CD8-positive, alpha-beta memory T cell (primary cell): ENCODE data around the gene CD22. TPM values are rescaled to one million over a fixed set of nuclear protein-coding genes. Genes with fewer than 3 reads are reported as not detected.
"Not testable (repeated sequence)": the region's sequence is repeated elsewhere in the genome, so short reads cannot be mapped to it uniquely, and the experiment has no call there.

Experiments used
- CTCF ChIA-PET: fragments of 350-600 bp; sonication (Branson Sonifier 250); formaldehyde crosslinking; loops from one replicate; lab custom pipeline; 2021; ENCODE audit warnings: antibody characterized with exemption; lab: Charles Lee
- POLR2A ChIA-PET: fragments of 350-600 bp; sonication (Branson Sonifier 250); formaldehyde crosslinking; loops from one replicate; lab custom pipeline; 2021; ENCODE audit warnings: antibody characterized with exemption; lab: Charles Lee
- DNase-seq, 5 donors: peaks; one replicate each; pipeline versions ENCODE4 v3.0.0 to v3.0.0-alpha.2; 2020 to 2022; ENCODE audit warnings: mixed read lengths in 1 of 5
- H3K27ac ChIP-seq: one replicate; pipeline ENCODE4 v1.7.0; 2013; ENCODE audit warnings: low read depth, mild to moderate bottlenecking, low read length, moderate library complexity
- H3K27me3 ChIP-seq: 2 replicates; pipeline ENCODE4 v1.7.0; 2013; ENCODE audit warnings: low read length, mild to moderate bottlenecking; ENCODE audit not compliant: insufficient read depth, poor library complexity, severe bottlenecking
- H3K36me3 ChIP-seq: 2 replicates; pipeline ENCODE4 v1.7.0; 2013; ENCODE audit warnings: mild to moderate bottlenecking, low read length, moderate library complexity; ENCODE audit not compliant: insufficient read depth
- H3K4me1 ChIP-seq: 2 replicates; pipeline ENCODE4 v1.7.0; 2013; ENCODE audit warnings: mild to moderate bottlenecking, low read length, moderate library complexity; ENCODE audit not compliant: insufficient read depth
- H3K4me3 ChIP-seq: 2 replicates; pipeline ENCODE4 v1.7.0; 2013; ENCODE audit warnings: mild to moderate bottlenecking, low read length
- H3K9me3 ChIP-seq: 2 replicates; pipeline ENCODE4 v1.7.0; 2013; ENCODE audit warnings: mild to moderate bottlenecking, low read length
- H3K27ac Mint-ChIP-seq, 8 donors: one replicate each; pipeline ENCODE4 v1.8.0; 2020 to 2021; ENCODE audit warnings: mixed read lengths in 8 of 8, mild to moderate bottlenecking in 6 of 8, inconsistent platforms in 3 of 8, moderate library complexity in 3 of 8
- H3K27me3 Mint-ChIP-seq, 2 donors: one replicate each; pipeline ENCODE4 v1.8.0; 2020 to 2021; ENCODE audit warnings: mixed read lengths in 2 of 2, mild to moderate bottlenecking in 1 of 2, moderate library complexity in 1 of 2
- H3K36me3 Mint-ChIP-seq, 3 donors: one replicate each; pipeline ENCODE4 v1.8.0; 2020 to 2021; ENCODE audit warnings: mixed read lengths in 3 of 3, inconsistent platforms in 1 of 3, mild to moderate bottlenecking in 1 of 3
- H3K4me1 Mint-ChIP-seq, 3 donors: one replicate each; pipeline ENCODE4 v1.8.0; 2020 to 2021; ENCODE audit warnings: mixed read lengths in 3 of 3, inconsistent platforms in 1 of 3, mild to moderate bottlenecking in 1 of 3
- H3K4me3 Mint-ChIP-seq, 7 donors: one replicate each; pipeline ENCODE4 v1.8.0; 2020 to 2021; ENCODE audit warnings: mixed read lengths in 7 of 7, mild to moderate bottlenecking in 6 of 7, moderate library complexity in 4 of 7, inconsistent platforms in 2 of 7
- H3K9me3 Mint-ChIP-seq, 5 donors: one replicate each; pipeline ENCODE4 v1.8.0; 2020 to 2022; ENCODE audit warnings: mixed read lengths in 5 of 5, mild to moderate bottlenecking in 3 of 5, moderate library complexity in 2 of 5, inconsistent platforms in 1 of 5
- polyA plus RNA-seq: library from polyadenylated mRNA; unstranded; fragments of 300-500 nt; fragmentation: Illumina TruSeq; gene quantifications from one replicate; pipeline ENCODE4 v1.2.3, GENCODE V29; 2021
- total RNA-seq, 2 experiments: library from RNA; stranded (reverse); gene quantifications; one replicate each; pipeline ENCODE4 v1.2.3, GENCODE V29; 2021

Gene CD22
- total and polyA plus RNA-seq, 3 experiments from 2014 or later, result 0.09 TPM; not detected in 2

DNA sequence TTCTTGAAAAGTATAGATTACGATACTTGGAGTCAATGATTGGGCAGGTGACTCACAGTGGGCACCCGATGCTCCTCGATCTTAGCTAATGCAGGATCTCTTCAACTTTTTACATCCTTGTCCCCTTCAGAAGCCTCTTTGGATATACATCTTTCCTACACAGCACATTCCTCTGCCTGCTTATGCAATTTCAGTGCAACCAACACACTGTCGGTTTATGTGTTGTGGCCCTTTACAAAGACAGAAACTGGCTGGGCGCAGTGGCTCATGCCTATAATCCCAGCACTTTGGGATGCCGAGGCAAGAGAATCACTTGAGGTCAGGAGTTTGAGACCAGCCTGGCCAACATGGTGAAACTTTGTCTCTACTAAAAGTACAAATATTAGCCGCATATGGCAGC lies 44.5 kb downstream of the CD22 start:
- no peak for DNase-seq
- Mint-ChIP-seq H3K27me3 (peaks cover 8 to 9% of the 10 kb centered on the region in 2 donors), H3K36me3 (no peaks in the 10 kb centered on the region), H3K27ac (peak overlapping the region in 1 of 8 donors; percentile 27), H3K4me1 (peaks cover 2 to 13% (median 4%) of the 10 kb centered on the region in 3 donors), H3K9me3 (no peaks in the 10 kb centered on the region), H3K4me3 (no peak overlapping the region)
- no peaks in the 10 kb centered on the region for H3K4me1 ChIP-seq
- H3K36me3 ChIP-seq, result no peaks in the 10 kb centered on the region
- ChIA-PET POLR2A (no interaction called here), CTCF (no interaction called here)
- H3K27ac ChIP-seq, result no peak overlapping the region
- no peaks in the 10 kb centered on the region for H3K9me3 ChIP-seq
- no peak overlapping the region for H3K4me3 ChIP-seq
- H3K27me3 ChIP-seq, result no peaks in the 10 kb centered on the region

DNA sequence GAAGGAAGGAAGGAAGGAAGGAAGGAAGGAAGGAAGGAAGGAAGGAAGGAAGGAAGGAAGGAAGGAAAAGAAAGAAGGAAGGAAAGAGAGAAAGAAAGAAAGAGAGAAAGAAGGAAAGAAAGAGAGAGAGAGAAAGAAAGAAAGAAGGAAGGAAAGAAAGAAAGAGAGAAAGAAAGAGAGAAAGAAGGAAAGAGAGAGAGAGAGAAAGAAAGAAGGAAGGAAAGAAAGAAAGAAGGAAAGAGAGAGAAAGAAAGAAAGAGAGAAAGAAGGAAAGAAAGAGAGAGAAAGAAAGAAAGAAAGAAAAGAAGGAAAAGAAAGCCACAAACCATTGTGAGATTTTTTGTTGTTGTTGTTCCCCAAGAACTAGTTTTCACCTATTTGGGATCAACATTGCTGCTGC lies 45.0 kb downstream of the CD22 start:
- H3K27me3 Mint-ChIP-seq, H3K36me3 Mint-ChIP-seq, H3K4me3 Mint-ChIP-seq, H3K27ac ChIP-seq, H3K9me3 Mint-ChIP-seq, H3K27me3 ChIP-seq, DNase-seq, CTCF ChIA-PET, H3K9me3 ChIP-seq, POLR2A ChIA-PET, H3K36me3 ChIP-seq, H3K4me3 ChIP-seq, H3K4me1 ChIP-seq: not testable (repeated sequence)
- Mint-ChIP-seq H3K27ac (peak overlapping the region in 3 of 8 donors; percentile 24 to 40 (median 33)), H3K4me1 (peaks cover 2 to 13% (median 4%) of the 10 kb centered on the region in 3 donors)

DNA sequence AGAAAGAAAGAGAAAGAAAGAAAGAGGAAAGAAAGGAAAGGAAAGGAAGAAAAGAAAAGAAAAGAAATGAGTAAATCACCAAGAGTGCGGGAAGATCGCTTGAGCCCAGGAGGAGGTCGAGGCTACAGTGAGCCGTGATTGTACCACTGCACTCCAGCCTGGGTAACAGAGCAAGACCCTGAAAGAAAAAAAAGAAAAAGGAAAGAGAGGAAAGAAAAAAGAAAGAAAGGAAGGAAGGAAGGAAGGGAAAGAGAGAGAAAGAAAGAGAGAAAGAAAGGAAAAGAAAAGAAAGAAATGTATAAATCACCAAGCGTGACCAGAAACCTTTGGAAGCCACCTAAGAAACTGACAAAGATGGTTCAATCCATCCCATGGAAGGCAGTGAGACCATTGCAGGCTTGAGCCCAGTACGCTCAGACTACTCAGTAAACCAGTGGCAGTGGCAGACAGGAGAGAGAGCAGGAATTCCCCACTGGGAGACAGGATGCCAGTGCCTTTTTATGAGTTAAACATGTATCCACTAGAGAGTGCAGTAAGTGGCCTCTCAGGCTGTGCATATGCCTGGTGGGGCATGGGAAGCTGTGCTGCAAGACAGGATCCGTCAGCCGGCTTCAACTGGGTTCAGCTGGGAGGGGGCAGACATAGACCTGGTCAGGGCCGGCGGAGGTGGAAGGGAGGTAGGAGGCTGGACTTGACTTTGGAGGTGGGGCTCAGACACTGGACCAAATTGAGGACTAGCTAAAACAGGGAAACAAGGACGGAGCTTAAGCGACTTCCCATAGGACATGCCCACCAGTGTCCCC lies 46.7 kb downstream of the CD22 start:
- Histone ChIP-seq H3K9me3 (no peaks in the 10 kb centered on the region), H3K27ac (no peak overlapping the region), H3K27me3 (no peaks in the 10 kb centered on the region), H3K4me1 (no peaks in the 10 kb centered on the region), H3K4me3 (no peak overlapping the region), H3K36me3 (no peaks in the 10 kb centered on the region)
- Mint-ChIP-seq H3K27ac (peak overlapping the region in 1 of 8 donors; percentile 51), H3K4me1 (peaks cover 2 to 13% (median 4%) of the 10 kb centered on the region in 3 donors), H3K36me3 (no peaks in the 10 kb centered on the region), H3K4me3 (no peak overlapping the region), H3K27me3 (peaks cover 3 to 6% of the 10 kb centered on the region in 2 donors), H3K9me3 (no peaks in the 10 kb centered on the region)
- CTCF ChIA-PET, result no interaction called here
- POLR2A ChIA-PET, result no interaction called here
- DNase-seq, result no peak

DNA sequence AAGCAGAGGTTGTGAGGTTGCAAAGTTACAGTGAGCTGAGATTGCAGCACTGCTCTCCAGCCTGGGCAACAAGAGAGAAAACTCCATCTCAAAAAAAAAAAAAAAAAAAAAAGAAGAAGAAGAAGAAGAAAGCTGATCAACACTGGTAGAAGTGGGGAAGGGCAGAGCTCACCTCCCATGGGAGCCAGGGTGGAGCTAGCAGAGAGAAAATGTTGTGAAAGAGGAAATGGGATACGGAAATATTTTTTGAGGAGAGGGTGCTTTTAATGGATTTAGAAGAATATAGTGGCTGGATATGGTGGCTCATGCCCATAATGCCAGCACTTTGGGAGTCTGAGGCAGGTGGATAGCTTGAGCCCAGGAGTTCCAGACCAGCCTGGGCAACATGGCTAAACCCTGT lies 48.7 kb downstream of the CD22 start:
- DNase-seq, result no peak
- H3K27ac ChIP-seq, result no peak overlapping the region
- no peak overlapping the region for H3K4me3 ChIP-seq
- H3K36me3 ChIP-seq, result no peaks in the 10 kb centered on the region
- Mint-ChIP-seq H3K36me3 (no peaks in the 10 kb centered on the region), H3K4me3 (no peak overlapping the region), H3K27ac (no peak overlapping the region), H3K9me3 (no peaks in the 10 kb centered on the region), H3K4me1 (peaks cover 2 to 13% (median 4%) of the 10 kb centered on the region in 3 donors), H3K27me3 (peaks cover 7 to 14% of the 10 kb centered on the region in 2 donors)
- no peaks in the 10 kb centered on the region for H3K9me3 ChIP-seq
- no peaks in the 10 kb centered on the region for H3K4me1 ChIP-seq
- ChIA-PET POLR2A (no interaction called here), CTCF (interaction anchor here (0.7 kb wide), 1 partner anchor 14 kb away, joined by 3 read pairs; no protein-coding TSS in a partner anchor)
- H3K27me3 ChIP-seq, result no peaks in the 10 kb centered on the region

DNA sequence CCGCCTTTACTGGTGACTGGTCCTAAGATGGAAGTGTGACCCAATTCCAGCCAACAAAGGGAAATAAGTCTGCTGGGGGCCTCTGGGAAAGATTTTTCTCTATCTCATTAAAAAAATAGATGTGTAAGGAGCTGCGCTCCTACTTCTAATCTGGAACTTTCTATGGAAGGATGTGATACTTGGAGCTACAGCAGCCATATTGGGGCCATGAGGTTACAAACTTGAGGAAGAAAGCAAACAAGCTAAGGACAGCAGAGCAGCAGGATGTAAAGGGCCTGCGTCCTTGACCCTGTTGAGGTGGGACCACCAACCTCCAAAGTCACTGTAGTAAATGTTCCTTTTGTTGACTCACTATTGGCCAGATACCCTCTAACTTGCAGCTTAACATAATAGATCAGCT lies 49.4 kb downstream of the CD22 start:
- H3K9me3 ChIP-seq, result no peaks in the 10 kb centered on the region
- no peaks in the 10 kb centered on the region for H3K9me3 Mint-ChIP-seq
- H3K27ac Mint-ChIP-seq, result no peak overlapping the region
- no peak overlapping the region for H3K27ac ChIP-seq
- H3K4me3 Mint-ChIP-seq, result no peak overlapping the region
- H3K27me3 Mint-ChIP-seq, result peaks cover 7 to 19% of the 10 kb centered on the region in 2 donors
- no peak overlapping the region for H3K4me3 ChIP-seq
- no peaks in the 10 kb centered on the region for H3K36me3 Mint-ChIP-seq
- ChIA-PET CTCF (no interaction called here), POLR2A (no interaction called here)
- H3K27me3 ChIP-seq, result no peaks in the 10 kb centered on the region
- H3K4me1 ChIP-seq, result no peaks in the 10 kb centered on the region
- peaks cover 2 to 13% (median 4%) of the 10 kb centered on the region in 3 donors for H3K4me1 Mint-ChIP-seq
- DNase-seq, result no peak
- H3K36me3 ChIP-seq, result no peaks in the 10 kb centered on the region

DNA sequence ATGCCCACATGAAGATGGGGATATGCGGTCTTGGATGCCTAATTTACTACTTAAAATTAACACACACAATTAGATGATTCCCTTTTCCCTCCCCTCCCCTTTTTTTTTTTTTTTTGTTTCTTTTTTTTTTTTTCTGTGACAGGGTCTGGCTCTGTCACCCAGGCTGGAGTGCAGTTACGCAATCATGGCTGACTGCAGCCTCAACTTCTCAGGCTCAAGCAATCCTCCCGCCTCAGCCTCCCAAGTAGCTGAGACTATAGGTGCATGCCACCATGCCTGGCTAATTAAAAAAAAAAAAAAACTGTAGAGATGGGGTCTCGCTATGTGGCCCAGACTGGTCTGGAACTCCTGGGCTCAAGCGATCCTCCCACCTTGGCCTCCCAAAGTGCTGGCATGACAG lies 50.6 kb downstream of the CD22 start:
- H3K27ac Mint-ChIP-seq, H3K36me3 ChIP-seq, H3K4me1 ChIP-seq, CTCF ChIA-PET, H3K36me3 Mint-ChIP-seq, POLR2A ChIA-PET, DNase-seq, H3K4me3 Mint-ChIP-seq, H3K9me3 ChIP-seq, H3K4me3 ChIP-seq, H3K27me3 ChIP-seq, H3K9me3 Mint-ChIP-seq: not testable (repeated sequence)
- peaks cover 9 to 25% of the 10 kb centered on the region in 2 donors for H3K27me3 Mint-ChIP-seq
- peak overlapping the region; percentile 71 for H3K27ac ChIP-seq
- H3K4me1 Mint-ChIP-seq, result peaks cover 2 to 13% (median 4%) of the 10 kb centered on the region in 3 donors

DNA sequence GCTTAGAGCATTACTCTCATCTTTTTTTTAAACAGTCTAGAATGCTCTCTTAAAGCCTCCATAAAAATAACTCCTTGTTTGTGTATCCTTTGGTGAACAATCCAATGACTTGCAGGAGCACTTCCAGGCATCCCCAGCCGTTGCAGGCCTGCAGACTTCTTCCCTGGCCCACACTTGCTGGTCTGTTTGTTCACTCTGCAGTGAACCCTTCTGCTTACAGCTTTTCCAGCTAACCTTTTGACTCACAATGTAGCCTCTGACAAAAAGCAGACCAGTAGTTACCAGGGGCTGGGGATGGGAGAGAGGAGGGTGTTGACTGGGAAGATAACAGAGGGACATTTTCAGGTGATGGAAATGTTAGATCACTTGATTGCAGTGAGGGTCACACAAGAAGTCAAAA lies 51.0 kb downstream of the CD22 start:
- Histone ChIP-seq H3K4me1 (no peaks in the 10 kb centered on the region), H3K4me3 (no peak overlapping the region), H3K36me3 (no peaks in the 10 kb centered on the region), H3K27ac (peak overlapping the region; percentile 71), H3K27me3 (no peaks in the 10 kb centered on the region), H3K9me3 (no peaks in the 10 kb centered on the region)
- DNase-seq, result no peak
- POLR2A ChIA-PET, result no interaction called here
- no peak overlapping the region for H3K27ac Mint-ChIP-seq
- peaks cover 0 to 9% (median 4%) of the 10 kb centered on the region in 3 donors for H3K4me1 Mint-ChIP-seq
- H3K4me3 Mint-ChIP-seq, result no peak overlapping the region
- H3K9me3 Mint-ChIP-seq, result peaks cover 0 to 4% (median 2%) of the 10 kb centered on the region in 5 donors
- CTCF ChIA-PET, result no interaction called here
- no peaks in the 10 kb centered on the region for H3K36me3 Mint-ChIP-seq
- peaks cover 12 to 28% of the 10 kb centered on the region in 2 donors for H3K27me3 Mint-ChIP-seq

DNA sequence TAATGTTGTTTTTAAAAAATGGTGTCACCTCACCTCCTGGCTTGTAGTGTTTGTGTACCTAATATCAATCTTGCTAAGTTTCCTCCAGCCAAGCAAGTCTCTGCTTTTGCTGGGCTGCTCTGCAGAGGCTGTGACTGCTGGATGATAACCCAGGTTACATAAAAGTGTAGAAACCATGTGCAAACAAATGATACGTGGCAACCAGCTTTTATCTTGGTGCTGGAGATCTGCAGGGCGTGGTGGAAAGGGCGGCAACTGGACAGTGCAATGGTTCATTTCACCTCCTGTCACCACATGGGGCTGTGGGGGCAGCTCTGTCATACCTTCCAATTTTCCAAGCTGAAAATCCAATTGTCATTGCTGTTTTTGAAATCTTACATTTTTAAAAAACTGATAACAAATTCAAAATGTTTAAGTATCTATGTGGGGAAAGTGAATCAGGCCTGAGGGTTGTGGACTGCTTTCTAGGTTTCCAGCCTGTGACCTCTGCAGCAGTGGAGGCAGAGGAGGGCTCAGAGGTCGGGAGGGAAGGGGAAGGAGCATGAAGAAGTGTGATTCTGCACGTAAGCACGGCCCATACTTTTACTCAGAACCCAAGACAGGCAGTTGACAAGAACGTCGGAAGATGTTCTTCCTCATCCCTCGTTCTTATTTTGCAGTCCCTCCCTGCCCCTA lies 51.6 kb downstream of the CD22 start:
- H3K4me3 Mint-ChIP-seq, result no peak overlapping the region
- peaks cover 0 to 4% (median 2%) of the 10 kb centered on the region in 5 donors for H3K9me3 Mint-ChIP-seq
- Histone ChIP-seq H3K27me3 (no peaks in the 10 kb centered on the region), H3K36me3 (no peaks in the 10 kb centered on the region), H3K4me1 (no peaks in the 10 kb centered on the region), H3K27ac (peak overlapping the region; percentile 71), H3K4me3 (no peak overlapping the region), H3K9me3 (no peaks in the 10 kb centered on the region)
- ChIA-PET POLR2A (no interaction called here), CTCF (no interaction called here)
- peaks cover 0 to 5% (median 4%) of the 10 kb centered on the region in 3 donors for H3K4me1 Mint-ChIP-seq
- no peak overlapping the region for H3K27ac Mint-ChIP-seq
- H3K27me3 Mint-ChIP-seq, result peaks cover 10 to 28% of the 10 kb centered on the region in 2 donors
- no peak for DNase-seq
- no peaks in the 10 kb centered on the region for H3K36me3 Mint-ChIP-seq
